ENCODE results near the gene BANF2.

DNA sequence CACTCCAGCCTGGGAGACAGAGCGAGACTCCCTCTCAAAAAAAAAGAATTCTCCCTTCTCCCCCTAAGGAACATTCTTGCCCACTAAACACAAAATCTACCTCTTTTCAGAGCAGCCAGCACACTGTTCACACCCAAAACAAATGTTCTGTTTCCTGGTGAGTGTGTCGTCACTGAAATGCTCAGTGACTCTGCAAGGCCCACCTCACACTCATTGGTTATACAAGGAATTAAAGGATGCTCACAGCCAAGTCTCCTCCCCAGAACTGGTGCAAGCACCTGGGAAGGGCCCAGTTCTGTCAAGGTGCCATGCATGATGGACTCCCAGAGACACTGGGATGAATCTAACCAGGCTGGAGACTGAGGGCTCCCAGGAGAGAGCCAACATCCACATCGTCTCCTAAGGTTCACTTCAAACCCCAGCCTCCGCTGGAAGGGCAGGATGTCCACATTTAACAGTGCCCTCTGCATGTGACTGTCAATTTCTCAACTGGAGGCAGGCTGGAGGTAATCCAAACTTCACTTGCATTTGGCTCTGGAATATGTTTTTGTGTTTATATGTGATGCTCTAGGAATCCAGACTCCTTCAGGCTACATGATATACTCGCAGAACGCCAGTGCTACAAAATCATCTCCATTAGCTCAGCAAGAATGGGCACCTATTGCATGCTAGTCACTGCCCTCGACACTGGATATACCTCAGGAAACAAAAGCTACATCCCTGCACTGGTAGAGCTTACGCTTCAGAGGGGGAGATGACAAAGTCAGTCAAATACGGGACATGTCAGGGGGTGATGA lies 24.8 kb upstream of the BANF2 start:
- TF ChIP-seq, protein P1, sequence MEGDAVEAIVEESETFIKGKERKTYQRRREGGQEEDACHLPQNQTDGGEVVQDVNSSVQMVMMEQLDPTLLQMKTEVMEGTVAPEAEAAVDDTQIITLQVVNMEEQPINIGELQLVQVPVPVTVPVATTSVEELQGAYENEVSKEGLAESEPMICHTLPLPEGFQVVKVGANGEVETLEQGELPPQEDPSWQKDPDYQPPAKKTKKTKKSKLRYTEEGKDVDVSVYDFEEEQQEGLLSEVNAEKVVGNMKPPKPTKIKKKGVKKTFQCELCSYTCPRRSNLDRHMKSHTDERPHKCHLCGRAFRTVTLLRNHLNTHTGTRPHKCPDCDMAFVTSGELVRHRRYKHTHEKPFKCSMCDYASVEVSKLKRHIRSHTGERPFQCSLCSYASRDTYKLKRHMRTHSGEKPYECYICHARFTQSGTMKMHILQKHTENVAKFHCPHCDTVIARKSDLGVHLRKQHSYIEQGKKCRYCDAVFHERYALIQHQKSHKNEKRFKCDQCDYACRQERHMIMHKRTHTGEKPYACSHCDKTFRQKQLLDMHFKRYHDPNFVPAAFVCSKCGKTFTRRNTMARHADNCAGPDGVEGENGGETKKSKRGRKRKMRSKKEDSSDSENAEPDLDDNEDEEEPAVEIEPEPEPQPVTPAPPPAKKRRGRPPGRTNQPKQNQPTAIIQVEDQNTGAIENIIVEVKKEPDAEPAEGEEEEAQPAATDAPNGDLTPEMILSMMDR (IDR thresholded peaks at IDR 0.05; ENCODE audit: poor library complexity, severe bottlenecking): no peak
- no peak for TF ChIP-seq TAF1 (IDR thresholded peaks at IDR 0.05; ENCODE audit: low read depth)
- no peak for TF ChIP-seq EZH2 (IDR thresholded peaks at IDR 0.05; ENCODE audit: borderline replicate concordance, insufficient read depth, low read length, poor library complexity, severe bottlenecking)
- TF ChIP-seq RAD21 (conservative IDR thresholded peaks at IDR 0.05): no peak
- TF ChIP-seq EP300 (conservative IDR thresholded peaks at IDR 0.05; ENCODE audit: poor library complexity, severe bottlenecking): no peak

Data from neural cell (in vitro differentiated cells).